ENCODE results near the gene MAPK8IP2. TPM values are rescaled to one million over a fixed set of nuclear protein-coding genes. Genes with fewer than 3 reads are reported as not detected.

The MAPK8IP2 gene
- total and polyA plus RNA-seq, 10 of the 15 experiments (the other 5 are each of a cell fraction or from before 2014, with no cell fraction given) = 0.01 to 0.13 (median 0.06) TPM; not detected in 4

- no peak for TF ChIP-seq SP1 (IDR thresholded peaks at IDR 0.05; ENCODE audit: low read depth, low read length)
- TF ChIP-seq CTCF (IDR thresholded peaks at IDR 0.05 in 2 of 3, conservative IDR thresholded peaks at IDR 0.05 in 1 of 3; ENCODE audit: control insufficient read depth in 2 of 3, extremely low read depth in 1 of 3, insufficient read depth in 1 of 3, low read depth in 3 of 3, low read length in 3 of 3) = peak in 2 of 3 experiments; percentile 15 to 20; a peak in 3 of 6 replicates
- FAIRE-seq (no peak), DNase-seq (ENCODE audit: low read depth, low spot score) (no peak), ATAC-seq (peak; percentile 63)
- Histone ChIP-seq H3K27ac (ENCODE audit: control insufficient read depth, insufficient read depth) (no peak overlapping the region), H3K9ac (ENCODE audit: control insufficient read depth, insufficient read depth, low read length) (no peak overlapping the region), H3K79me2 (ENCODE audit: control insufficient read depth, insufficient read depth, low read length) (no peaks in the 10 kb centered on the region), H3K4me3 (no peak overlapping the region), H3K36me3 (ENCODE audit: control insufficient read depth in 2 of 2, insufficient read depth in 2 of 2, low read length in 1 of 2) (no peaks in the 10 kb centered on the region), H3K27me3 (replicated peaks in 1 of 2; ENCODE audit: control insufficient read depth in 2 of 2, insufficient read depth in 2 of 2, low read length in 1 of 2) (peaks cover 2 to 6% of the 10 kb centered on the region in 2 experiments; a peak in 3 of 4 replicates), H3K4me1 (ENCODE audit: control insufficient read depth, insufficient read depth, low read length) (no peaks in the 10 kb centered on the region), H3K9me3 (replicated peaks; ENCODE audit: control insufficient read depth, insufficient read depth, low read length) (no peaks in the 10 kb centered on the region), H2AFZ (ENCODE audit: control insufficient read depth, low read depth, low read length) (no peak overlapping the region), H3K4me2 (ENCODE audit: control insufficient read depth, insufficient read depth) (no peak overlapping the region), H4K20me1 (ENCODE audit: control insufficient read depth, insufficient read depth) (no peaks in the 10 kb centered on the region)
- RAD21 ChIA-PET (ENCODE audit: unreplicated experiment) = interaction anchor here (0.9 kb wide), 1 partner anchor 81 kb away, joined by 3 read pairs; the partner anchor contains the start of gene SCO2
- POLR2A ChIA-PET = no interaction called here
- in situ Hi-C loops (cut with MboI) = no loop called here
- SMC1A ChIA-PET (ENCODE audit: uncharacterized antibody, unreplicated experiment) = no interaction called here
- CTCF ChIA-PET = interaction anchor here (1.2 kb wide), 1 partner anchor 15 kb away, joined by 6 read pairs; no protein-coding TSS in a partner anchor
- 38% methylated on average over 18 of the region's 19 CpGs for WGBS (ENCODE audit: insufficient coverage, insufficient replicate concordance, low lambda C conversion rate, missing lambda C conversion rate)
- intact Hi-C loops (cut with micrococcal nuclease; ENCODE audit: unreplicated experiment) = no loop called here
- BruUV-seq (replicated peaks) = no TSS peak
Measured at GRCh38 chr22:50606165-50606945, 5.8 kb downstream of the MAPK8IP2 start.
